DMS153 (cell line): ENCODE results near the gene UROC1.

Experiments
- DNase-seq: peaks from one replicate; lab custom pipeline; 2025; lab: John Stamatoyannopoulos, UW

Gene UROC1

DNA sequence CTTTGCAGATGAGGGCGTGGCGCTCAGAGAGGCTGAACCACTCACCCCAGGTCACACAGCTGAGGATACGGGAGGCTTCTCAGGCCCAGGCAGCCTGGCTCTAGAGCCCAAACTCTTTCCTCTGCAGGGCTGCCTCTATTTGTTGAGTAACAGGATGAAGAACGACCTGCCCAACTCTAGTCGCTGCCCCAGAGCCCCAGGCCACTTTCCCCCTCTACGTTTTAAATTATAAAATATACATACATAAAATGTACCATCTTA lies 22.7 kb downstream of the UROC1 start:
- no peak for DNase-seq

DNA sequence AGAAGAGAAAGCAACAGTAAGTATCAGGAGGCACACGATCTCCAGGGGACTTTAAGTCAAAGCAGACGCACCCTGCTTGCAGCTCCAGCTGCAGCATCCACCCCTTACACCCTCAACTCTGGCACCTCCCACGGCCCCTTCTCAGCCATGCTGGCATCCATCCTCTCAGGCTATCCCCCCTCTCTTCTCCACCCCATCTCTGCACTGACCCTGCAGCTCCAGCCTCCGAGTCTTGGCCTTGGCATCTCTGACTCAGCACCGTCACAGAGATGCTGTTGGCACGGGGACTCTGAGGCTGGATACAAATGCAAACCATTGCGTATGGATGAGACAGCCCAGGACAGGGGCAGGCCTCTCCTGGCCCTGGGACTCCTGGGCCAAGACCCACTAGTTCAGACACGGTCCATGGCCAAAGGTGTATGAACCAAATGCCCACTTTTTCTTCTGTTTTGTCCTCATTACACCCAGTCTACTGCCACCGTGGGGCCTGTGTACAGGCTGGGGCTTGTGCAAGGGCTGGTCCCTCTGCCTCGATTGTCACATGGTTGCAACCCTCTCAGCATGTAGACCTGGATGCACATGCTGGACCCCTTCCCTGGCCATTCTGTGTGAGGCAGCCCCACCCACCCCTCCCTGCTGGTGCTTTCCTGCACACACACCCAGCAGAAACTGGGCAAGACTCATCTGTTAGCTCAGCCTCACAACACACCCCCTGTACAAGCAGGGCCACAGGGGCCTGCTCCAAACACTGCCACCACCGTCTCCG lies 23.2 kb downstream of the UROC1 start:
- DNase-seq = no peak

DNA sequence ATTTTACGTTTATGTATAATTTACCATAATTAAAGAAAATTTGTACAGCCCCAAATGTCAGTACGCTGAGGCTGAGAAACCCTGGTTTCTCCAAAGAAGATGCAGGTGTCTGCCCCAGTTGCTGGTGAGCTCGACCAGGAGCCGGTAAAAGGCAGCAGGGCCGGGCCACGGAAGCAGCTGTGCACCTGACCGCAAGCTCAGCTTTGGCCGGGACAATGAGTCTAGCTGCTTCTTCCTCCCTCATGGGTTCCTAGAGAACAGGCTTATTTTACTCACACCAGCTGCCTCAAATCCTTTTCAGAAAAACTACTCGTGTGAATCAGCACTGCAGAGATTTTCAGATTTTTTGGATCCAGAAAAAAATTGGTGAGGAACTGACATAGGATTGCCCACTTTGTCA lies 23.8 kb downstream of the UROC1 start:
- DNase-seq = no peak

DNA sequence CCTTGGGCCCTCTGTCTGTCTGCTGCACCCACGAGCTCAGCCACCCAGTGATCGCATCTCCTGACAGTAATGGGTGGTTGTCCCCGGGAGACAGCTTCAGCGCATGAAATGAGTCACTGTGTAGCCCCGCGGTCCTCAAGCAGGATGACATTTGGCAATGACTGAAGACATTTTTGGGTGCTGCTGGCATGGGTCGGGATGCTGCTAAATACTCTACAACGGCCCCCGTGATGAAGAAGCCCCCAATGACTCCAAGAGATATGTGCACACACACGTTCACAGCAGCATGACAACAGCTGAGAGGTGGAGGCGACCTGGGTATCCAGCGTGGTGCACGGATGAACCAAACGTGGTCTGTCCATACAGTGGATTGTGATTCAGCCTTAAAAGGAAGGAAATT lies 24.5 kb downstream of the UROC1 start:
- no peak for DNase-seq

DNA sequence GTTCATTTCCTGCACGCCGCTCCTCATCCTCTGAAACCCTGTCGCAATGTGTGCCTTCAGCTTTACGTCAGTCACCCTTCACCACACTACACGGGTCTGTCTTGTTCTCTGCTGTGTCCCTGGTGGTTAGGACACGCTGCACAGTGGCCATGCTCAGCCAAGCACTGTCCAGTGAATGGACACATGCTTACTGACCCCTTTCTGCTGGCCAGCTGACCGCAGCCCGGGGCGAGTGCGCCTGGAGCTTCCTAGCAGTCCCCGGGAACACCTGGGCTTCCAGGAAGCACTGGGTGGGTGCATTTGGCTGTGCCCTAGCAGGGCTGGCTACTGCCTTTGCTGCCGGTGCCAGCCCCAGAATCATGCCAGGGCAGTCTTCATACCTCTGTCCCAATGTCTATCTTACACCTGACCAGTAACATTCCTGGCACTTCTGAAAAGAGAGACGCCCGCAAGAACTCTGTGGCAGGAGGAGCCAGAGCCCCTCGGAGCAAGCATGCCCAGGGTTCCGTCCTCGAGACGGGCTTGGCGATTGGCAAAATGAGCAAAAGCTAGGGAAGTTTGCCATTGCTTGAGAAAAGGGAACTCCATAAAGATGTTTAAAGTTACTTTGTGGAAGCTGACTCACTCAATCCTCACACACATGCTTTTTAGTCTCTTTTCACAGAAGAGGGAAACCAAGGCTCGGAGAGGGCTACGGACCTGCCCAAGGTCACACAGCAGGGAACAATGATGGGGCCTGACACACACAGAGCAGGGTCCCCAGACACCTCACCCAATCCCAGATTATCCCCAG lies 26.2 kb downstream of the UROC1 start:
- no peak for DNase-seq

DNA sequence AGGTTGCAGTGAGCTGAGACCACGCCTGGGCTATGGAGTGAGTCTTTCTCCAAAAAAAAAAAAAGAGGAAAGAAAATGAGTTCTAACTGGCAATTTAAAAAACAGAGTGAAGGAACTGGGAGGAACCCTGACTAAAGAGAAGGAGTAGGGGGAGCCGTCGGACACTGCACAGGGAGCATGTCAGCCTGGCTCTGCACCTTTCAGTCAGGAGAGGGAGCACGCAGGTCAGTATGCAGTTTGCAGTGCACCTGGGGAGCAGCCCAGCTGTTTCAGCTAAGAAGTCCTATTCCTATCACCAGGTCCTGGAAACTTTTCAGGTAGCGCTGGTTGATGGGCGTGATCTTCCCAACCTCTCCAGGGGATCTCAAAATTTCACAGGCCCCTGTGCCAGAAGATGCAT lies 27.0 kb downstream of the UROC1 start:
- no peak for DNase-seq

DNA sequence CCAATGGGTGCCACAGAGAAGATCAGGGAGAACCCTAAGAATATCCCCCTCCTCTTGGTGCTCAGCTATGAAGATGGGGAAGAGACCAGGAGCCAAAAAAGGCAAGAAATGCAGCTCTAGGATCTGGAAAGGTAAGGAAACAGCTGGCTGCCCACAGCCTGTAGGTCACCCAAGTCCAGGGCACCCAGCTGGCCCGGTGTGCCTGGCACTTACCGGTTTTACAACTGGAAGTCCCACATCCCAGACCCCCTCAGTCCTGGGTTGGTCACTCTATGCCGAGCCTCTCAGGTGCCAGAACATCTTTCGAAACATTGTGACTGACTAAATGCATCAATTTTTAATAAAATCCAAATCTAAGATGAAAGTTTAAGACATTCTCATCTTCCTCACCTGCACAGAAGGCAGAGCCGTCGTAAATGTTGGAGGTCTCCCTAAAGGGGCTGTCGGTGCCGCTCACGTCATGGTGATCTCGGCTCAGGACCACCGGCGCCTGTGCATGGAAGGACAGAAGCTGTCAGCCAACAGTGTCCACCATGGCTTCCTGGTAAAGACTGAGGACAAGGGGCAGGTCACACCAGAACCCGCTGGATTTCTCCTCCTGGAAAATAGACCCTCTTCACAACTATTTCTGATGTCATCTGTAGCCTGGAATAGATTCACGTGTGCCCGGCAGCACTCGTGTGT lies 28.5 kb downstream of the UROC1 start:
- DNase-seq = no peak

DNA sequence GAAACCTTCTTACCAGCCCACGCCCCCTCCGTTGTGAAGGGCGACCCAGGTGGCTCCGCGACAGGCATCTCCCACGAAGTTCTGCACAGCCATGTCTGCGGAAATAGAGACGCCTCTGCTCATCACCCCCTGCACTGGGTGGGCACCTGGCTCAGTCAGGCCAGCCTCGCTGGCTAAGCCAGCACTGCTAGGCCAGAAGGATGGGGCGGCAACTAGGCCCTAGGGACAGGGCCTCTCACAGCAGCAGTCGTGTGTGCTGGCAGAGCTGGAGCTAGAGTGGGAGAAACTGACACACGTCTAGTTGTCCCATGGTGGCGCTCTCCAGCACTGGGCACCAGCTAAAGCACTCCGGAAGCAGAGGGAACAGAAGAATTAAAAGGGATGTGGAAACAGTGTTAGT lies 29.4 kb downstream of the UROC1 start:
- no peak for DNase-seq

DNA sequence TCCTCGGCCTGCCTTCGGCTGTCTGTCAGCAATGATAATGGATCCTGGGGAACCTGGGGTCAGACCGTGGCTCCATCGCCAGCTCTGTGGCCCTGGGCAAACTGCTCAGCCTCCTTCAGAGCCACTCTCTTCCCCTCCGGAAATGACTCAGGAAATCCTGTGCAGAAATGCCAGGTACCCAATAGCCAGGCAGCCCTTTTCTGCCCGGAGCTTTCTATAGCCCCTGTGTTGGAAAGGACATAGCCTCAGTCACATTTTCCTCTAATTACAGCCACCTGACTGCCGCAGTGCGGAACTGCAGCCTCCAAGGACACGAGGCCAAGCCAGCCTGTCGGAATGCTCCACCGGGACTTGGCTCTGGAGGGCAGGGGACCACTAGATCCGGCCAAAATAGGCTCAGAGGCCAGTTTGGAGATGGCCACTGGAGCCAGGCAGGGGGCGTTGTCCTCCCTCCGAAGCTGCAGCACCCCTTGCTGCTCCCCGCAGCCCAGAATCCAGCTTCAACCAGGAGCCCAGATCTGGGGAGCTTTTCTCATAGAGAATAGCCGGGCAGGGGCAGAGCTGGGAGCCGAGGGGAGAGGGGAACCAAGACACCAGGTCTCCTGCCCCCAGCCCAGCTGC lies 30.3 kb downstream of the UROC1 start:
- DNase-seq = no peak

DNA sequence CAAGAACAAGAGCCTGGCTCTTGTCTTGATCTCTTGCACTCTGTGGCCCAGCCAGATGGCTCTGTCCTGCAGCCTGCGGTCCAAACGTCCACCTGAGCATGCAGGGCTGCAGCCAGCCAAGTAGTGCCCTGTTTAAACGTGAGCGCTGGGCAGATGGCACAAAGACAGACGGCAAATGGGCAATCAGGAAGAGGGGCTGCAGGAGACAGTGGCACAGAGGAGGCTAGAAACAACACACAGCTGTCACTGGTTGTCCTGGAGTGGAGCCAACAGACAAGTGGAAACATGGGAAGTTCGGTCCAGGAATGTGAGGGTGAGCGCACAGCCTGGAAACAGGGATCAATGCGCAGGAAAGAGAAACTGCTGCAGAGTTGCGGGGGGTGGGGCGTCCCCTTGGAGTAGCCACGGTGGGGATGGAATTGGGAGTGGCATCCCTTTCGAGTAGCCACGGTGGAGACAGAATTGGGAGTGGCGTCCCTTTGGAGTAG lies 31.2 kb downstream of the UROC1 start:
- DNase-seq = no peak

DNA sequence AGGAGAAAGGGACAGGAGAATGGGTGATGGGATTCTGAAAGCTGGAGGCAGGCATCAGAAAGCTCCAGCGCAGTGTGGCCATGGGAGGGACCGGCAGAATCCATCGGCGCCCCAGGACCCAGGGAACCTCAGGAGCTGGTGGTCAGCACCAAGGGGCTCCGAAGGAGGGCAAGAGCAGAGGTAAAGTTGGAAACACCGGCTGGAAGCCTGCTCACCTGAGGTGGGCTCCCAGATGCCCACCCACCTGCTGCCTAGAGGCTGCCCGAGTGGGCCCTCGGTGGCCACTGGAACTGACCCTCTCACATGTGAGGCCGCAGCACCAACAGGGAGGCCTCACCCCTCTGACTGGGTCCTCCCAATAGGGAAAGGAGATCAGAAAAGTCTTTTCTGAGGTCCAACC lies 31.6 kb downstream of the UROC1 start:
- DNase-seq = no peak

DNA sequence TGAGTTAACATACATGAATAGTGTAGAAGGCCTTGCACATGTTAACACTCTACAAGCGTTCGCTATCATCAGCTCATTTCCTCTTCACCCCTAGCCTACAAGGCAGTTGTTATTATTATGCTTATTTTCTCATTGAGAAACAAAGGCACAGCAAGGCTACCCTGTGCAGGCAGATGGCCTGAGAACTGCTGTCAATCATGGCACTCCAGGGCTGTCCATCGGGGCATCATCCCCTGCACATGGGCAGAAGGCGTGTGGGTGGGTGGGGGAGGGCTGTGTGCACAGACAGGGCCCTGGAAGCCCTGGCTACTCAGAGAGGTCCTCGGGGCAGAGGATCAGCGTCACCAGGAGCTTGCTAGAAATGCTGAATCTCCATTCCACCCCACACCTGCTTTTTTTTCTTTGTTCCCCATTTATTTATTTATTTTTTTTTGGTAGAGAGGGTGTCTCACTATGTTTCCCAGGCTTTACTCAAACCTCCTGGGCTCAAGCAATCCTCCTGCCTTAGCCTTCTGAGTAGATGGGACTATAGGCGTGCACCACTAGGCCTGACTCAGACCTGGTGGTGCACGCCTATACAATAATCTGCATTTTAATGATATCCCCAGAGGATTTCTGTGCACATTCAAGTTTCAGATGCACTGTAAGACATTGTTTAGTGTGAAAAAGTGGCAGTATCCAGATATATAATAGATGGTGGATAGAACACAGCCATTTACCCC lies 32.2 kb downstream of the UROC1 start:
- no peak for DNase-seq

DNA sequence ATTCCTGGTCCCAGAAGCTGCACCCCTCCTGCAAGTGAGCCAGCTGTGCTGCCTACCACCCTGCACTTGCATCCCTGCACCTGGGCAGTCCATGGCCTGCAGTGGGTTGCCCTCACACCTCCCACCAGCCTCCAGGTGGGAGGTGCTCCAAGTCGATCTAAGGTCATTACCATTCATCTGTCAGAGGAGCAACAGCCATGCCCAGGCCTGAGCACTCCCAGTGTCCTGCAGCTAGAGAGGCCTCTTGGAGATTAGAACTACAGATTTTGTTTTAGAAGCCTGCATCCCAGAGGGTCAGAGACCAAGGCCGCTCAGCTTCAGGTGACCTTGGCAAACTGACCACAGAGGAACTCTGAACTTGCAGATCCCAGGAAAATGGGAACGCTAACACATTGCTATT lies 32.9 kb downstream of the UROC1 start:
- no peak for DNase-seq

DNA sequence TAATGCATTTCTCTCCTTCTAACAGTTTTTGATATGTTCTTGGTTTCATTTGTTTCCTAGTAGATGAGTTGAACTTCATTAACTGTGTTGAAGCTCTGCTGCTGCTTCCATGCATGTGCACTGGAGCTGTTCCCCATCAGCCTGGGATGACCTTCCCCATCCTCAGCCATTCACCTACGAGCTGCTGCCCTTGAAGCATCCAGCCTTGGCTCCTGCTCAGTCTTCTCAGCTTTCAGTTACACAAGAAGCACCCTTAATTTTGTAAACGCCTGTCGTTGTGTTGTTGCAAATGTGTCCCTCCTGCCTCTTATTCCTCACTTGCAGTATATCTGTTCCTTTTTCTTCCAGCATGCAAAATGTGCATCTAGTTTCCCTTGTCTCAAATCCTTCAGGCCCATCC lies 33.4 kb downstream of the UROC1 start:
- DNase-seq = no peak

DNA sequence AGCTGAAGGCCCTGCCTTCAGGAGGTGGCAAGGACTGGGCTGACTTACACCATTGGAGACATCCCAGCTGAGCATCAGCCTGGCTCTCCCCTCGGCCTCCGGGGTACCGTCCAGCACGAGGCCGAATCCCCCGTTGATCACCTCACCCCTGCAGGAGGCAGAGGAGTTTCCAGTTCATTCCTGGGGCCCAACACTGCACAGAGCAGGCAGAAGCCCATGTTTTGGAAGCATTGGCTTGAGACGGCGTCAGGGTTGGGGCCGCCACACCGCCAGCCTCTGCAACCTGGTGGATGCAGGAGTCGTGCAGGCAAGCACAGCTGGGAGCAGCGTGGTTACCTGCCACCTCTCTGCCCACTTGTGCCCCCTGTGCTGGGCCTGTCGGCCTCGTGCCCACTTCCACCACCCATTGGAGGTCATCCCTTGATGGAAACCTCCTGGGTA lies 34.2 kb downstream of the UROC1 start:
- DNase-seq = no peak

DNA sequence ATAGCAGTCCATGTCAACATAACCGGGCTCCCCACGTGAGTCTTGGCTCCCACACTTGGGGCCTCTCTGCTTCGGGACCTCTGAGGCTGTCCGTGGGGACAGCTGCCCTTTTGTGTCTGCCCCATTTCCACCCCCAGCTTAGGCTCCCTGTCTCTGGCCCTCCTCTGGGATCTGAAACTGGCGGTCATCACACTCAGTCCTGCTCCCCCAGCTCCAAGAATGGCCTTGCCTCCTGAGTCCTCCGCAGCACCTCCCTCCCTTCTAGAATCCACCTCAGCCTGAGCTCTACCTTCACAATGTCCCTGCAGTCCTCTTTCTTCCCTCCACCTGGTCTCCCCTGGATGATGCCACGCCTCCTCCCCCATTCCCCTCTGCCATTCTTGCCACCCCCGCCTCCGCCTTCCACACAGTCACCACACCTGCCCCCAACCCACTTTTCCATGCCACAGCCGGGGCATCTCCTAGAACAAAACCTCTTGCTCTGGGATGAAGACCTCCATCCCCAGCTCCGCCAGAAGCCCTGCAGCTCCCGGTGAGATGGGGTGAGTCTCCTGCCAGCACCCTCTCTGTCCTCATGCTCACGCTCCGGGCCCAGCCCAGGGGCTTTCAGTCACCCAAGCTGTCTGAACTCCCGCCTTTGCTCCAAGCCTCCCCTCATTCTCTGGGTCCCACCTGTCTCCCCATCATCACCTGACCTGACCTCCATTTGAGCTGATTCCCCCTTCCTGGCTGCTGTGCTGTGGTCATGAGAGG lies 34.9 kb downstream of the UROC1 start:
- no peak for DNase-seq

DNA sequence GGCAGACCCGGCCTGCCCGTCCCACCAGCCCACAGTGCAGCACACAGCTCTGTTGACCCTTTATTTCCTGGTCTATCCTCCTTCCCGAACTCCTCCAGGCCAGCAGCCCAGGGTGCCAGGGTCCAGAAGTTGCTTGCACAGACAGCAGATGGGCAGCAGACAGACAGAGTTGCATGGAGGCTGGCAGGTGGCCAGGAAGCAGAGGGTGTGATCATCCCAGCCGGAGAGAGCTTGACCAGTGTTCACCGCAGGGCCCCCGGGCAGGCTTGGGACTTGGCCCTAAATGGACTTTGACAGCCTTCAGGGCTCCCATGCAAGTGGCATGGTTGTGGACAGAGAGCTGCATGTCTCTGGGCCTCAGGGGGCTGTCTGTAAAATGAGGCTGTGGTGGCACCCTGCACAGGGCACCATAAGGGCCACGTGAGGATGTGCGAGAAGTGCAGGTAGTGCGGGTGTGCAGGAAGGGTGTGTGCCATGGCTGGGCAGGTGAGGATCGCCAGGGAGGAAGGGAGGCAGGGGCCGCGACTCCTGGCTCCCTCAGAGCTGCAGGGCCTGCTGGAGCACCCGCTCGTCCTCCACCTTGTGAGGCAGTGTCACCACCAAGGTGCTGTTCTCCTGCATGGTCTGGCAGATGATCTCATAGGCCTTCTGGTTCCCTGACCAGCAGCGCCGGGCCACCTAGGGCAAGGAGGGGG lies 35.6 kb downstream of the UROC1 start:
- DNase-seq = no peak

DNA sequence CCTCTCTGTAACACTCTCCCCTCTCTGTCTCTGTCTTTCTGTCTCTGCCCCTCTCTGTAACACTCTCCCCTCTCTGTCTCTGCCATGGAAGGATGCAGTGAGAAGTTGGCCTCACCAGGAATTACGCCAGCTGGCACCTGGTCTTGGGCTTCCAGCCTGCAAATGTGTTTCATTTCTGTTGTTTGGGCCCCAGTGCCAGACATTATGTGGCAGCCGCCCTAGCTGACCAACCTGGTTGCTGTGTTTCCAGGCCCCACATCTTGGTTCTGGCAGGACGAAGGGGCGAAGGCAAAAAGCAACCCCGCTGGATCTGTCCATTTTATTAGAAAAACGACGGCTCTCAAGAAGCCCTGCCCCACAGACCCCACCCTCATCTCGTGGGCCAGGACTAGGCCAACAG lies 36.7 kb downstream of the UROC1 start:
- DNase-seq = no peak

DNA sequence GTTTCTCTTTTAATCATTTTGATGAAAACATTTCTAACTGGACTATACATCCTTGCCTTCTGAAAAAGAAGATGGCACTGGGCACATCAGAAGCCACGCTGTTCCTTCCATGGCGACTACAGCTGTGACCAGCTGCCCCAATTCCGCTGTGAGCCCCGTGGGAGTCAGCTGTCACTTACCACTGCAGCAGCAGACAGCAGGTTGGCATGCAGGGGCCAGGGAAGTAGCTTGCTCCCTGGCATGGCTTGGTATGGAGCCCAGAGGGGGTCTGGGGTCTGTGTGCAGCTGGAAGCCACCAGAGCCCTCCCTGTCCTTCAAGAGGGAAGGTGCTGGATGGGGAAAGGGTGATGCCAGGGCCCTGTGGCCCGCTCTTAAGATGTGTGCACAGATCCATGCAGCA lies 37.4 kb downstream of the UROC1 start:
- no peak for DNase-seq

DNA sequence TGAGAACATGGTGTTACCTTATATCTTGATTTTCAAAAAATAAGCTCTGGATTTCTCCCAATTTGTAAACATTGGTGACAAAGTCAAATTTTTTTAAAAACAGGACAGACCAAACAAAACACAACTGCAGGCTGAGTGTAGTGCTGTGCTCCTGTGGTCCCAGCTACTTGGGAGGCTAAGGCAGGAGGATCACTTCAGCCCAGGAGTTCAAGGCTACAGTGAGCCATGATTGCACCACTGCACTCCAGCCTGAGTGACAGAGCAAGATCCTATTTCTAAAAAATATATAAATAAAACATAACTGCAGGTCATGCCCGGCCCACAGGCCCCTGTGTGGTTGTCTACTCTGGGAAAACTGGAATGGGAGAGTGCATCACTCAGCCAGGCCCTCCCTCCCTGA lies 37.9 kb downstream of the UROC1 start:
- DNase-seq = no peak
